ENCODE measurements around the gene ENTREP1.

- TF ChIP-seq POLR2A (IDR thresholded peaks at IDR 0.05; ENCODE audit: extremely low read depth, insufficient read length) (no peak), CTCF (IDR thresholded peaks at IDR 0.05; ENCODE audit: low read depth, low read length) (no peak), MAX (IDR thresholded peaks at IDR 0.05; ENCODE audit: low read depth, low read length) (no peak), MYC (IDR thresholded peaks at IDR 0.05; ENCODE audit: low read depth, low read length) (no peak)
Measured at GRCh38 chr9:69395718-69396117, 70.7 kb downstream of the ENTREP1 start.
